Measurements from ENCODE around the gene TMEM184C. TPM values are rescaled to one million over a fixed set of nuclear protein-coding genes. Genes with fewer than 3 reads are reported as not detected.

Gene TMEM184C
- polyA plus RNA-seq, 1 experiment = 27.1 TPM

DNA sequence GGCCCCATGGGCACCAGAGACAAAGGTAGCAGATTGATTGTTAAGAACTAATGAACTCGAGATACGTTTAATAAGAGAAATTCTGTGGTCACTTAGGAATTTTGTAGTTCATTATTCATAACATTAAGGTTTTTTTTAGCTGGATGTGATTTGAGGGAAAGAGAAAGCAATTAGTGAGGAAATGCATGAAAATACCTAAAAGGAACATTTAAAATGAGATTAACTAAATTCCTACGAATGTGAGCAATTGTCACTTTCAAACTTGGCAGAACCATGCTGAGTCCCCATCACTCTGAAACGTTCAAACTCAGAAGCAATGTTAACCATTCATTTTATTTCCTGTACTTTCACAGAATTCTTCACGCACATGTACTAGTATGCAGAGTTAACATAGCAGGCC lies 60.9 kb downstream of the TMEM184C start:
- no peaks in the 10 kb centered on the region; the same call in 1 of the 2 replicates for H3K27me3 ChIP-seq (ENCODE audit: control insufficient read depth, insufficient read depth, low read length)
- TF ChIP-seq, protein P1, sequence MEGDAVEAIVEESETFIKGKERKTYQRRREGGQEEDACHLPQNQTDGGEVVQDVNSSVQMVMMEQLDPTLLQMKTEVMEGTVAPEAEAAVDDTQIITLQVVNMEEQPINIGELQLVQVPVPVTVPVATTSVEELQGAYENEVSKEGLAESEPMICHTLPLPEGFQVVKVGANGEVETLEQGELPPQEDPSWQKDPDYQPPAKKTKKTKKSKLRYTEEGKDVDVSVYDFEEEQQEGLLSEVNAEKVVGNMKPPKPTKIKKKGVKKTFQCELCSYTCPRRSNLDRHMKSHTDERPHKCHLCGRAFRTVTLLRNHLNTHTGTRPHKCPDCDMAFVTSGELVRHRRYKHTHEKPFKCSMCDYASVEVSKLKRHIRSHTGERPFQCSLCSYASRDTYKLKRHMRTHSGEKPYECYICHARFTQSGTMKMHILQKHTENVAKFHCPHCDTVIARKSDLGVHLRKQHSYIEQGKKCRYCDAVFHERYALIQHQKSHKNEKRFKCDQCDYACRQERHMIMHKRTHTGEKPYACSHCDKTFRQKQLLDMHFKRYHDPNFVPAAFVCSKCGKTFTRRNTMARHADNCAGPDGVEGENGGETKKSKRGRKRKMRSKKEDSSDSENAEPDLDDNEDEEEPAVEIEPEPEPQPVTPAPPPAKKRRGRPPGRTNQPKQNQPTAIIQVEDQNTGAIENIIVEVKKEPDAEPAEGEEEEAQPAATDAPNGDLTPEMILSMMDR (IDR thresholded peaks at IDR 0.05; ENCODE audit: insufficient read depth, low read depth, low read length) = no peak
- no peak for DNase-seq (ENCODE audit: low read depth)
- H3K36me3 ChIP-seq (ENCODE audit: control insufficient read depth, insufficient read depth, low read length) = no peaks in the 10 kb centered on the region; the same call in 1 of the 2 replicates
- H3K4me3 ChIP-seq (ENCODE audit: low read depth, low read length) = no peak overlapping the region
- CTCF ChIA-PET = no interaction called here
- POLR2A ChIA-PET = no interaction called here

GRCh38 chr4:147678796-147679549 lies 61.8 kb downstream of the TMEM184C start:
- TF ChIP-seq, protein P1 (IDR thresholded peaks at IDR 0.05; ENCODE audit: insufficient read depth, low read depth, low read length) = no peak
- no peak overlapping the region for H3K4me3 ChIP-seq (ENCODE audit: low read depth, low read length)
- H3K36me3 ChIP-seq (ENCODE audit: control insufficient read depth, insufficient read depth, low read length) = no peaks in the 10 kb centered on the region; the same call in 1 of the 2 replicates
- ChIA-PET POLR2A (no interaction called here), CTCF (interaction anchor here (0.6 kb wide), 1 partner anchor 501 kb away, joined by 3 read pairs; no protein-coding TSS in a partner anchor)
- no peaks in the 10 kb centered on the region; the same call in 1 of the 2 replicates for H3K27me3 ChIP-seq (ENCODE audit: control insufficient read depth, insufficient read depth, low read length)
- no peak for DNase-seq (ENCODE audit: low read depth)

- Histone ChIP-seq H3K27me3 (ENCODE audit: control insufficient read depth, insufficient read depth, low read length) (no peaks in the 10 kb centered on the region; the same call in 1 of the 2 replicates), H3K36me3 (ENCODE audit: control insufficient read depth, insufficient read depth, low read length) (no peaks in the 10 kb centered on the region; the same call in 1 of the 2 replicates), H3K4me3 (ENCODE audit: low read depth, low read length) (no peak overlapping the region; the same call in 1 of the 2 replicates)
- ChIA-PET CTCF (interaction anchor here (0.7 to 4.0 kb wide), 3 partner anchors 28 to 184 kb away, joined by 3 to 20 read pairs (median 4); no protein-coding TSS in a partner anchor), POLR2A (no interaction called here)
- DNase-seq (ENCODE audit: low read depth) = no peak
- TF ChIP-seq, protein P1 (IDR thresholded peaks at IDR 0.05; ENCODE audit: insufficient read depth, low read depth, low read length) = no peak
Measured at GRCh38 chr4:147682755-147683154, 65.6 kb downstream of the TMEM184C start.

GRCh38 chr4:147683188-147683591 lies 66.0 kb downstream of the TMEM184C start:
- Histone ChIP-seq H3K36me3 (ENCODE audit: control insufficient read depth, insufficient read depth, low read length) (no peaks in the 10 kb centered on the region; the same call in 1 of the 2 replicates), H3K4me3 (ENCODE audit: low read depth, low read length) (peak overlapping the region; percentile 78), H3K27me3 (ENCODE audit: control insufficient read depth, insufficient read depth, low read length) (no peaks in the 10 kb centered on the region; the same call in 1 of the 2 replicates)
- no peak for DNase-seq (ENCODE audit: low read depth)
- TF ChIP-seq, protein P1 (IDR thresholded peaks at IDR 0.05; ENCODE audit: insufficient read depth, low read depth, low read length) = no peak
- POLR2A ChIA-PET = interaction anchor here (0.5 to 0.6 kb wide), 2 partner anchors 33 to 72 kb away, joined by 3 to 5 read pairs; no protein-coding TSS in a partner anchor
- CTCF ChIA-PET = interaction anchor here (0.7 to 4.0 kb wide), 3 partner anchors 28 to 184 kb away, joined by 3 to 20 read pairs (median 4); no protein-coding TSS in a partner anchor
